GM18511 (cell line): Measurements from ENCODE around the gene GYG2.
"Not testable (repeated sequence)": the region's sequence is repeated elsewhere in the genome, so short reads cannot be mapped to it uniquely, and the experiment has no call there.

ENCODE experiments used
- ATAC-seq: cut with Tn5 transposase; IDR thresholded peaks from one replicate; pipeline ENCODE4 v1.9.1; 2021; ENCODE audit warnings: mild to moderate bottlenecking, moderate library complexity; ENCODE audit not compliant: unreplicated experiment

The GYG2 gene

DNA sequence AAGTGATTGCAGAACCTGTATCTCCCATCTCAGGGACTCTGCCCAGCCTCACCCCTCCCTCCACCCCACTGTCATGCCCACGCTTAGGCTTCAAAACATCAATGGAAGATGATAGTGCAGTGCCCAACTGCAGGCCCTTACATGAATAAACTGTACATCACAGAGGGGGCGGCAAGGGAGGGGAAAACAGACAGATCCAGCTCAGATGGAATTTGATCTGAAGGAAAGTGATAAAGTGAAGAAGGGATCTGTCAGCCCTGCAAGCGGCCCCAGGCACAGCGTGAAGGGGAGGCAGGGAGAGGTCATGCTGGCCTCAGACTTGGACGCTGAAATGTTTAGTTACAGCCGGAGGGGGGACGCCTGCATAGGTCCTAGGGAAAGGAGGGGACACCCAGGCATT is 38.5 kb downstream of the GYG2 start:
- ATAC-seq = no peak

DNA sequence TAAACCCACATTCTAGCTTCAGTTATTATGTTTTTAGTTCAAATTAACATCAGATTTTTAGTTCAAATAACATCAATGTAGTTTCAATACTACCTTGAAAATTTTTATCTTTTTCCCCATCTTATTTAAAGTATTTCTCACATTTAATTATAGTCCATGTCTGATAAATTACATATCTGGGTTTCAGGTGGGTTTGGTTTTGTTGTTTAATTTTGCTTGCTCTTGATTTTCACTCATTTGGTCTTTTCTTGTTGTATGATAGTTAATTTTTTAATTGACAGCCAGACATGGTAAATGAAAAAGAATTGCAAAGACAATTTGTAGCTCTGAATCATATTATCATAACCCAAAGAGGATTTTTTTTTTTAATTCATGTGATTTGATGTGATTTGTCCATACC is 41.9 kb downstream of the GYG2 start:
- no peak for ATAC-seq

DNA sequence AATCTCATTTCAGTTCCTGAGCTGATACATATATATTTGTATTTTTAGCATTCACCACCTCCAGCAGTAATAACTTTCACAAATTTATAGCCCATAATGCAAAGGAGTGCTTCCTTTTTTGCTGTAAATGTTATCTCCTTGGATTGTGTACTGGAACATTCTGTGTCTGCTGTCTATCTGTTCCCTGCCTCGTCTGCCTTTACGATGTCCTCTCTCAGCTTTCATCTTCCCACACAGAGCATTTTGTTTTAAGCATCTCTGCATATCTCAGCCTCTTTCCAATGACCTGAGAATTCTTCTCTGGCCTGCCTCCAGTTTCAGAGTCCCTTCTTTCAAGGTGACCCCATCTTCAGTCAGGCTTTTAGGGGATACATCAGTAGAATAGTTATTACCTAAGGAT is 43.1 kb downstream of the GYG2 start:
- no peak for ATAC-seq

DNA sequence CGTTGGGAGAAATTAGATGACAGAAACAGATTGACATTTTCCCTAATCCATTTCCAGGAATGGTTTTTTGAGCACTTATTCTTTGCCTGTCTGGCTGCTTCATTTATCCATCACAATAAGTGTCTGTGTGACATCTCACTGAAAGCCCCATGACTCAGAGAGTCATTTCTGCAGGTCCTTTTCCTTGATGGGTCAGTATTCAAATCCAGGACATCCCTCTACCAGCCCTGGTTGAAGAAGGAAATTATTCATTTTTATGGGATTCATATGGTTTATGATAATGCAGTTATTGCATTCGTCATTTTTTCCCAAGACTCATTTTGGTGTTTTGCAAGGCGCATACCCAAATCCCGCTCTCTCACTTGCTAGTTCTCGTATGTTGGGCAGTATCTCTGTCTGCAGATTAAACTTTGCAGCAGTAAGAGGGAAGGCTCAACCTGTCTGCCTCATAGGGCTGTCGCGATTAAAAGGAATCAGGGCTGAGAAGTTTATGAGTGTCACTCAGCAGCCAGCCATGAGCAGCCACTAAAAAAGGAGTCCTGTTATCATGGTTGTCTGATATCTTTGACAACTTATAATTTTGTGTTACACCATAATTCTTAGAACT is 44.0 kb downstream of the GYG2 start:
- no peak for ATAC-seq

DNA sequence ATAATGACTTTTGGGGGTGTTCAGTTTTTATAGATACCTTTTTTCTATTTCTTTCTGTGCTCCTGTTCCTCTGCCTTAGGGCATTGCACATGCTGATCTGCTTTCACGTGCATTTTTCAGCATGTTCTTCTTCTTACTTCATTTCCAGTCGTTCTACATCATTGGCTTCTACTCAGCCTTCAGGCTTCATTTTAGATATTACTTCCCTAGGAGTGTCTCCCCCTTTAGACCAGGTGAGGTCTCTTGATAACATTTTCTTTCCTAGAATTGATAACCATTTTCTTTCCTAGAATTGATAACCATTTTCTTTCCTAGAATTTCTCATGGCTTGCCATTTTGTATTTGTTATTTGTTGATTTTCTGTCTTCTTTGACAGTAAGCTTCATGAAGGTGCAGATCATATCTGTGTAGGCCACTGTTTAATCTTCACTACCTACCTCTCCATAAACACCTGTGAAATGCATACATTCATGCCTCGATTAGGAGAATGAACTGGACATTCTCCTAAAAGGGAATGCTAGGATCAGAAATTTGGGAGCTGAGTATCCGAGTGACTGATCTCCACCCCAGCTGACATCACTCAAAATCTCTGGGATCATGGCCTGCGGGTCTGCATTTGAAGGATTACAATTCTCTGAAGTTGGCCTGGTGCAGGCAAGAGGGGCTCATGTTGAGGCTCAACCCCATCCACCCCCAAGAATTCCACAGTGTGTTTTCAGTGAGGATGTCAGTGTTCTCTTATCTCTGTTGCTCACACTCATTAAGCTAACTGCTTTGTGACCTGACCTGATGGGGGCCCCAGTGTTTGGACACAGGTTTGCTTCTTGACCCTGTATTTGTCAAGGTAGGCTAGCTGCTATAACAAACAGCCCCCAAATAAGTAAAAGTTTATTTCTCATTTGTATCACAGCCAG is 45.7 kb downstream of the GYG2 start:
- no peak for ATAC-seq

DNA sequence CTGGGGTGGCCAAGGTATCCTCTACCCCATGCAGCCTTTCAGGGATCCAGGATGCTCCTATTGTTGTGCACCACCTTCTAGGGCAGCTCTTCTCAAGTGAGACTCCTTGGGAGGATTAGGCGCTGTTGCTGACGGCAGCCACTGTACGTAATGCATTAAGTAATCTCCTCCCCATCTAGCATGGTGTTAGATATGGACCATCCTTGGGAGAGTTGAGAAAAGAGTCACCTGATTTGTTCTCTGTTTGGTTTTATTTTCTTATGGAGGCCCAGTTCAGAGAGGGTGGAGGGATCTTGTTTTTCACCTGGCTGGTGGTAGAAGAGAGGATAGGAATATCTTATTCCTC is 46.4 kb downstream of the GYG2 start:
- no peak for ATAC-seq

DNA sequence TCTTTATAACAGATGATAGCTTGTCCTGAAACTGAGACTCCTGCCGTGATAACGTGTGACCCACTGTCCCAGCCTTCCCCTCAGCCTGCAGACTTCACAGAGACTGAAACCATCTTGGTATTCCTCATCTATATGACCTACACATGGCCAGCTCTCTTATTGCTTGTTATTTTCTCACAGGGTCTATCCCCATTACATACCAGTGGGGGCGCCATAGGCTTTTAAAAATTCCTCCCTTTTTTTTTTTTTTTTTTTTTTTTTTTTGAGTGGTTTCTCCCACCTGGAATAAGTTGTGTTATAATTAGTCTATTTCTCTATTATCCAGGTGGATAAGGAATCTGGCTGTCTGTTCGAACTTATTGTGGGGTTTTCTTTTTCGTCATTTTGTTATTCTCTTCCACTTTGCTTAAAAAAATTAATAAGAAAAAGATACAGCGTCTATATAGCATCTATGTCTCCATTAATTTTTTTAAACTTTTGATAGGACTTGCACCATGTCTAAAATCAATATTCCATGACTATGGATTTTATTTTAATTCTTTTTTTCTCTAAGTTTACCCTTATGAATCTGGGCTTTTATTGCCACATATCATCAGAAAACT is 47.2 kb downstream of the GYG2 start:
- ATAC-seq = no peak

DNA sequence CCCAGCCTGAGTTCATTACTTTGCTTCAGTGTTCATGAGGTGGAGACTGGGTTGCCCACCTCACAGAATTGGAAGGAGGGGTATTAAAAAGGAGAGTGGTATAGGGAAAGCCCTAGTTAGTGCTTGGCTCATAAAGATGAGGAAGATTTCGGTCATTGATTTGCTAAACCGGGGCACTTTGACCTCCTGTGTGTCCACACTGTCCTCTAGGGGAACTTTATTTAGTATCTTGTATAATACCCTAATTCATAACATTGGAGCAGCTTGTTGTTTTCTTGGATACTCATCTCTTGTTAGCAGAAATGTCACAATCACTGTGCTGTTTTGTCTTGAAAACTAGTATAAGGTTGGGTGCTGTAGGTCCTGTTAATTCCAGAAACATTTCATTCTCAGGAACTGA is 49.8 kb downstream of the GYG2 start:
- no peak for ATAC-seq

DNA sequence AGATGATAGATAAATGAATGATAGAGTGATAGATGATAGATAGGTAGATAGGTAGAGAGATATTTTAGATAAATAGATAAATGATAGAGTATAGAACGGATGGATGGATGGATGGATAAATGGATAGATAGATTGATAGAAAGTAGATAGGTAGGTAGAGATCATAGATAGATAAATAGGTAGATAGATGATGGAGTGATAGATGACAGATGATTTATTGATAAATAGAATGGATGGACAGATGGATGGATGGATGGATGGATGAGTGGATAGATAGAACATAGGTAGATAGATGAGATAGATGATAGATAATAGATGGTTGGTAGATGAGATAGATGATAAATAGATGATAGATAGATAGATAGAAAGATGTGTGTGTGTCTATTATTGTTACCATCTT is 50.9 kb downstream of the GYG2 start:
- ATAC-seq = no peak

DNA sequence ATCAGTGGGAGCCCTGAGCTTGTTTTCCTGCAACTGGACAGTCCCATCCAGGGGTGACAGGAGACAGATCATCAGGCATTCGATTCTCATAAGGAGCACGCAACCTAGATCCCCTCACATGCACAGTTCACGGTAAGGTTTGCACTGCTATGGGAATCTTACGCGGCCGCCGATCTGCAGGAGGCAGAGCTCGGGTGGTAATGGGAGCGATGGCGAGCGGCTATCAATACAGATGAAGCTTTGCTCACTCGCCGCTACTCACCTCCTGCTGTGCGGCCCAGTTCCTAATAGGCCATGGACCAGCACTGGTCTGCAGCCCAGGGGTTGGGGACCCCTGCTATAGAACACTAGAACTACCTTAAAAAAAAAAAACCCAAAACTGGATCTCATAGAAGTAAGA is 55.0 kb downstream of the GYG2 start:
- no peak for ATAC-seq

DNA sequence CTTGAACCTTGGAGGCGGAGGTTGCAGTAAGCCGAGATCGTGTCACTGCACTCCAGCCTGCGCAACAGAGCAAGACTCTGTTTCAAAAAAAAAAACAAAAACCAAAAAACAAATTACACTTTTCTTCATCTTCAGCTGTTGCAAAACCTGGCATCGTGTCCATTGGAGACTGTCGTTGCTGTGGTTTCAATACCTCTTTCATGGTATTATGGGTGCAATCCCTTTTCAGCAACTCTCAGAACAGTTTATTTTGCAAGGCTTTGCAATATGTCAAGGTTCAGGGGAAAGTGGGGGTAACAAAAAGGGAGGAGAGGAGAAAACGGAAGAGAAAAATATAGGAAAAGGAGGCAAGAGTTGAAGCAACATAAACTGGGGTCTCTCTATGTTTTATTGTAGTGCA is 59.6 kb downstream of the GYG2 start:
- ATAC-seq = no peak

DNA sequence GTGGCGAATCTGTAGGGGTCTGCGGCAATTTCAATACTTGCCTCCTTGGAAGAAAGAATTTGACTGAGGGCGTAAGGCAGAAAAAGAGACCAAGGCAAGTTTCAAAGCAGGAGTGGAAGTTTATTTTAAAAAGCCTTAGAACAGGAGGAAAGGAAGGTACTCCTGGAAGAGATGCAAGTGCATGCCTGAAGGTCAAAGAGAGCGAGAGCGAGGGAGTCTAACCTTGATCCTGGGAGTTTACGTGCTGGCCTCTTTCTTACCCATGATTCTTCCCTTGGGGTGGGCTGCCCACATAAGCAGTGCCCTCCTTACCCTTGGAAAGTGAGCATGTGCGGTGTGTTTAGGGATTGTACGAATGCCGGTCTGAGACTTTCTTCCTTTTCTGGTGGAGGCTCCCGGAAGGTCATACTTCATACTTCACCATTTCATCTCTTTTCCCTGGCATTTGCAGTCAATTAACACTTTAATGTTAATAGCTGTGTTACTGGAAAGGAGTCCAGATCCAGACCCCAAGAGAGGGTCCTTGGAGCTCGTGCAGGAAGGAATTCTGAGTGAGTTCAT is 60.4 kb downstream of the GYG2 start:
- ATAC-seq = no peak

DNA sequence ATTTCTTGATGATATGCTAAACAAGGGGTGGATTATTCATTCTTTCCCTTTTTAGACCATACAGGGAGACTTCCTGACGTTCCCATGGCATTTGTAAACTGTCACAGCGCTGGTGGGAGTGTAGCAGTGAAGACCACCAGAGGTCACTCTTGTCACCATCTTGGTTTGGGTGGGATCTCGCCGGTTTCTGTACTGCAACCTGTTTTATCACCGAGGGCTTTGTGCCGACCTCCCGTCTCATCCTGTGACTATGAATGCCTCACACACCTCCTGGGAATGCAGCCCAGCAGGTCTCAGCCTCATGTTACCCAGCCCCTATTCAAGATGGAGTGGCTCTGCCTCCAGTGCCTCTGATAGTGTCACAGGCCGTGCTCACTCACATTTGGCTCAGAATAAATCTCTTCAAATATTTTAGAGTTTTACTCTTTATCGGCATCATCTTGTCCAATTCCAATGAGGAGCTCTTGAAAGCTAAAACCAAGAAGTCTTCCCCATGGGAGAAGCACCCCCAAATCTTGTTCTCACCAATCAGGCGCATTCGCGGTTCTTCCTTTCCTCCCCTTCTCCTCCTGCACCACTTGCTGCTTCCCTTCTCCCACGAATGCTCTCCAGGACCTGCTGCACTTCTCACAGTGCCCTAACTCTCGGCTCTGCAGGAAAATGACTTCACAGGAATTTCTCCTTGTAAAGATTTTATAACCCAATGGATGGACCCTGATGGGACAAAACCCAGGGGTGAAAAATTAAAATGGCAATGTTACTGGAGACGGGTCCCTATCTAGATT is 61.2 kb downstream of the GYG2 start:
- peak; percentile 60 for ATAC-seq

DNA sequence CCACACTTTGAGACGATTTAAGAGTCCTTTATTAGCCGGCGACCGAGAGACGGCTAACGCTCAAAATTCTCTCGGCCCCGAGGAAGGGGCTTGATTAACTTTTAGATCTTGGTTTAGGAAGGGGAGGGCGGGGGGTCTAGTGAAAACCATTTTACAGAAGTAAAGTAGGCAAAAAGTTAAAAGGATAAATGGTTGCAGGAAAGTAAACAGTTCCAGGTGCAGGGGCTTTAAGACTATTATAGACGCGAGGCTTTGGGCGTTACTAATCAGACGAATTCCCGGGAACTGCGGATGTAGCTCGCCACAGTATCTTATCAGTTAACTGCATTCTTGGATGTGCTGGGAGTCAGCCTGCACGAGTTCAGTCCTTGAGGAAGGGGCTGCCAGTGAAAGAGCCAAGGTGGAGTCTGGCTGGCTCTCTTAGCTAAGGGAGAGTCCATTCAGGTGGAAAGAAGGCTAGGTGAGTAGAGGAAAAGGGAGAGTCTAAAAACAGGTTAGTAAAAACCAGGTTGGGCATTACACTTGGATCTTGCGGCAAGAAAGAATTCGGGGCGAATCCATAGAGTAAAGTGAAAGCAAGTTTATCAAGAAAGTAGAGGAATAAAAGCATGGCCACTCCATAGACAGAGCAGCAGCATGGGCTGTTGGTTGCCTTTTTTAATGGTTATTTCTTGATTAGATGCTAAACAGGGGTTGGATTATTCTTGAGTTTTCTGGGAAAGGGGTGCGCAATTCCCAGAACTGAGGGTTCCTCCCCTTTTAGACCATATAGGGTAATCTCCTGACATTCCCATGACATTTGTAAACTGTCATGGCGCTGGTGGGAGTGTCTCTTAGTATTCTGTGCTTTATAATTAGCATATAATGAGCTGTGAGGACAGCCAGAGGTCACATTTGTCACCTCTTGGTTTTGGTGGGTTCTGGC is 62.1 kb downstream of the GYG2 start:
- not testable (repeated sequence) for ATAC-seq

DNA sequence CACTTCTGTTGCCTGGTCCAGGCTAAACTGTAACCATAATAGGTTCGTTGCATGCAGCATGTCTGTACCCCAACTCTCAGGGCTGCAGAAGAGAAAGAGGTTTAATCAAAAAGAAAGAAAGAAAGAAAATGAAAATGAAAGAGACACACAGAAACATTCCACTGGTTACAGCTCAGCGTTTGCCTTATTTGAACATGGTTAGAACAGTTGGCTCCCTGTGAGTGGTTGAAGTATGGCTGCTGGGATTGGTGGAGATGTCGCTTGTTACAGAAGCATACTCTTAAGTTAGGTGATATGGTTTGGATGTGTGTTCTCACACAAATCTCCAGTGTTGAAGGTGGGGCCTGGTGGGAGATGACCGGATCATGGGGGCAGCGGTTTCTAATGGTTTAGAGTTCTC is 64.1 kb downstream of the GYG2 start:
- ATAC-seq = no peak

DNA sequence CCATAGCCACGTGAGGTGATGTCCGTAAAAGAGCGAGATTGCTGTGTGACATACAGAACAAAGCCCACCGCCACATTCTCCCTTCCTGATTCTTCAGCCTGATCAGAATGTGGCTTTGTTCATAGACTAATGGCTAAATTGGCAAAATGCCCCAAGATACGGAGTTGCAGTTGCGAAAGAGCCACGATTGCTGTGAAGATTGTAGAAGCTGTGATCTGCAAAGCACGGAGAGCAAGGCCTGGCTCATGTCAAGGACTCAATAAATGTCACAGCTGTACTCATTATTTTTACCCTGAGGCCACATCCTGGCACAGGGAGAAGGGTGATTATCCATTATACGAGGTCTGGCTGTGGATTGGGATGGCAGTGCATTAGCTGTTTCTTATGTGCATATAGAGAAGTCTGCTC is 66.2 kb downstream of the GYG2 start:
- ATAC-seq = no peak

DNA sequence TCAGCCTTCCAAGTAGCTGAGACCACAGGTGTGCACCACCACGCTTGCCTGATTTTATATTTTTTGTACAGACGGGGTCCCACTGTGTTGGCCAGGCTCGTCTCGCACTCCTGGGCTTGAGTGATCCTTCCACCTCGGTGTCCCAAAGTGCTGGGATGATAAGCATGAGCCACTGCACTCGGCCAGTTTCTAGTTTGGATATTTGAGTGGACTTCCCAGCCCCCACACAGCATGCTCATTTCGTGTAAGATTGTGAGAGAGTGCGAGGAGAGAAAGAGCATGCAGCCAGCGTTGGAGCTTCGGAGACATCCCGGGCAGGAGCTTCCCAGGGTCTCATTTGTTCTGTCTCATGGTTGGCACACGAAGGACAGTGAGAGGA is 68.6 kb downstream of the GYG2 start:
- ATAC-seq = no peak

DNA sequence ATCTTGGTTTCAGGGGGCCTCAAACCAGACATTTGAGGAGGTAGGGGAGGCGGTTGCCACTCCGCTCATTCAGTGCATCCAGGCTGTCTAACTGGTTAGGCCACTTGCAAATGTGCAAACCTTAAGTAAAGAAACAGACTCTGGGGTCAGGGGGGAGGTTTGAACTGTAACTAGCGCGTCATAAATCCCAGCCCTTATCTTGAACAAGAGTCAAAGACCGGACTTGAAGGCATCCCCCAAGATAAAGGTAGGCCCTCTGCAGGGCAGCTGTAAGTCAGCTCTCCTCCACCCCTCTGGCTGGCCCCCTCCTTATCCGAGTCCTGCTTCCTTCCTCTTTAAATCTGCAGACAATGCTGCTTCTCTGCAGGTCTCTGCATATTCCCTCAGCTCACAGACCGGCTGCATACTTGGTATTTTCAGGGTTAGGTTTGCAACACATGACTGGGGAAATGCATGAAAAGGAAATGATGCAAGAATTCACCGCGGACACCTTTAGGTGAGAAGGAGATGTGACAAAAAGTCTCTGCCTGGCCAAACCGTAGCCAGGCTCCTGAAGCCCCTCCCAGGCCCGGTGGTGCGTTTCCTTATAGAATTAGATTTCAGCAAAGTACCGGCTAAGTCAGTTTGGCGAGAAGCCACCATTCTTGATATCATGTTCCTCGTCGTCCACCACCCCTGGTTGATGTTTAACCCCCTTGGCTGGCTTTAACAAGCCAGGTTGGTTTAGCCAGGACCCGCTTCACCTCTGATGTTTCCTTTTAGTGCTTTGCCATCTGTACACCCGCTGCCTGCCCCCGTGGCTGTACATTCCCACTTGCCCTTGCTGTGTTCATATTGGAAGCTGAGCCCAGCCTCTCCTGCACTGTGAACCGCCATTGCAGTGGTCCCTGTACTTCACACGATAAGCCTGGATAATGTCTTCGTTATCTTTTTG is 69.2 kb downstream of the GYG2 start:
- ATAC-seq = peak; percentile 80
